HepG2 (cell line): ENCODE results near the gene NRBP1. TPM values are rescaled to one million over a fixed set of nuclear protein-coding genes. Genes with fewer than 3 reads are reported as not detected.

Experiments used
- HIVEP1 ChIP-seq: sonication (generic); formaldehyde crosslinking; IDR thresholded peaks from 2 replicates; pipeline ENCODE4 v1.4.0; 2020; ENCODE audit warnings: mild to moderate bottlenecking, missing genetic modification reagents
- HMGXB4 ChIP-seq, 2 experiments: sonication (generic) in 1 of 2; formaldehyde crosslinking in 1 of 2; IDR thresholded peaks; 2 replicates each; pipeline versions ENCODE4 v1.4.0 to v1.6.1; 2018 to 2020; ENCODE audit warnings: missing genetic modification reagents in 2 of 2, borderline replicate concordance in 1 of 2, low read depth in 1 of 2, mild to moderate bottlenecking in 1 of 2, missing biosample characterization in 1 of 2
- HNRNPLL ChIP-seq: fragments of 200-400 bp; formaldehyde crosslinking; IDR thresholded peaks from 2 replicates; pipeline ENCODE4 v1.6.1; 2017; ENCODE audit warnings: mild to moderate bottlenecking, low read depth, low read length; ENCODE audit not compliant: poor library complexity, severe bottlenecking
- NRL ChIP-seq: sonication (generic); formaldehyde crosslinking; IDR thresholded peaks from 2 replicates; pipeline ENCODE4 v1.5.0; 2020; ENCODE audit warnings: missing genetic modification reagents, mild to moderate bottlenecking, moderate library complexity, borderline replicate concordance
- PCBP2 ChIP-seq: fragments of 200-400 bp; formaldehyde crosslinking; optimal IDR thresholded peaks from 2 replicates; pipeline ENCODE3; 2018; ENCODE audit warnings: low read length, low read depth; ENCODE audit not compliant: poor library complexity, severe bottlenecking
- POLR2A ChIP-seq, 2 experiments: IDR thresholded peaks; 2 replicates each; pipeline ENCODE4 v1.6.1; 2011; ENCODE audit warnings: low read depth in 2 of 2, low read length in 2 of 2, mild to moderate bottlenecking in 1 of 2, moderate library complexity in 1 of 2; ENCODE audit not compliant: insufficient read depth in 1 of 2
- ZBTB7A ChIP-seq: sonication (generic); formaldehyde crosslinking; IDR thresholded peaks from 2 replicates; pipeline ENCODE4 v1.8.0; 2022; ENCODE audit warnings: mild to moderate bottlenecking, missing genetic modification reagents
- ZNF484 ChIP-seq: sonication (generic); formaldehyde crosslinking; IDR thresholded peaks from 2 replicates; pipeline ENCODE4 v1.5.1; 2020; ENCODE audit warnings: mild to moderate bottlenecking, low read depth, missing genetic modification reagents, borderline replicate concordance
- ZNF773 ChIP-seq: sonication (generic); formaldehyde crosslinking; IDR thresholded peaks from 2 replicates; pipeline ENCODE4 v1.4.0; 2020; ENCODE audit warnings: missing genetic modification reagents, borderline replicate concordance
- polyA plus RNA-seq, 8 experiments: library from polyadenylated mRNA; depleted of rRNA in 3 of 8; stranded (reverse) in 7 of 8; unstranded in 1 of 8; fragments of >200 nt; fragmentation: Illumina TruSeq in 4 of 8; extraction: Trizol in 4 of 8; gene quantifications; 2 replicates each; pipeline versions ENCODE4 v1.2.1 to v1.2.3, GENCODE V29; 2011 to 2016; ENCODE audit warnings: low read depth in 4 of 8, missing spikeins in 1 of 8, mixed read lengths in 1 of 8; ENCODE audit not compliant: insufficient read depth in 1 of 8
- total RNA-seq, 5 experiments: library from RNA; depleted of rRNA; stranded (reverse); fragments of >200 nt; fragmentation: Illumina TruSeq; extraction: Trizol; gene quantifications; 2 replicates each; pipeline ENCODE4 v1.2.3, GENCODE V29; 2016; ENCODE audit warnings: low read depth in 1 of 5
- TF ChIP-seq, protein P1 (sequence below): sonication (generic); formaldehyde crosslinking; IDR thresholded peaks from 2 replicates; pipeline ENCODE4 v1.9.0; 2021; ENCODE audit warnings: missing genetic modification reagents, mild to moderate bottlenecking, borderline replicate concordance
- TF ChIP-seq, protein P2 (sequence below): sonication (generic); formaldehyde crosslinking; IDR thresholded peaks from 2 replicates; pipeline ENCODE4 v1.4.0; 2020; ENCODE audit warnings: mild to moderate bottlenecking, missing genetic modification reagents
- TF ChIP-seq, protein P3 (sequence below): sonication (generic); formaldehyde crosslinking; IDR thresholded peaks from 2 replicates; pipeline ENCODE4 v1.4.0; 2020; ENCODE audit warnings: missing genetic modification reagents, borderline replicate concordance

NRBP1 gene
- total and polyA plus RNA-seq, 2 of the 13 experiments (the other 11 are each of a cell fraction or from before 2014, with no cell fraction given) = 165 to 240 TPM

- TF ChIP-seq, protein P1, sequence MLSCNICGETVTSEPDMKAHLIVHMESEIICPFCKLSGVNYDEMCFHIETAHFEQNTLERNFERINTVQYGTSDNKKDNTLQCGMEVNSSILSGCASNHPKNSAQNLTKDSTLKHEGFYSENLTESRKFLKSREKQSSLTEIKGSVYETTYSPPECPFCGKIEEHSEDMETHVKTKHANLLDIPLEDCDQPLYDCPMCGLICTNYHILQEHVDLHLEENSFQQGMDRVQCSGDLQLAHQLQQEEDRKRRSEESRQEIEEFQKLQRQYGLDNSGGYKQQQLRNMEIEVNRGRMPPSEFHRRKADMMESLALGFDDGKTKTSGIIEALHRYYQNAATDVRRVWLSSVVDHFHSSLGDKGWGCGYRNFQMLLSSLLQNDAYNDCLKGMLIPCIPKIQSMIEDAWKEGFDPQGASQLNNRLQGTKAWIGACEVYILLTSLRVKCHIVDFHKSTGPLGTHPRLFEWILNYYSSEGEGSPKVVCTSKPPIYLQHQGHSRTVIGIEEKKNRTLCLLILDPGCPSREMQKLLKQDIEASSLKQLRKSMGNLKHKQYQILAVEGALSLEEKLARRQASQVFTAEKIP (CRISPR knock-in tag) = no peak
- peak; percentile 70 for TF ChIP-seq HNRNPLL
- TF ChIP-seq, protein P2, sequence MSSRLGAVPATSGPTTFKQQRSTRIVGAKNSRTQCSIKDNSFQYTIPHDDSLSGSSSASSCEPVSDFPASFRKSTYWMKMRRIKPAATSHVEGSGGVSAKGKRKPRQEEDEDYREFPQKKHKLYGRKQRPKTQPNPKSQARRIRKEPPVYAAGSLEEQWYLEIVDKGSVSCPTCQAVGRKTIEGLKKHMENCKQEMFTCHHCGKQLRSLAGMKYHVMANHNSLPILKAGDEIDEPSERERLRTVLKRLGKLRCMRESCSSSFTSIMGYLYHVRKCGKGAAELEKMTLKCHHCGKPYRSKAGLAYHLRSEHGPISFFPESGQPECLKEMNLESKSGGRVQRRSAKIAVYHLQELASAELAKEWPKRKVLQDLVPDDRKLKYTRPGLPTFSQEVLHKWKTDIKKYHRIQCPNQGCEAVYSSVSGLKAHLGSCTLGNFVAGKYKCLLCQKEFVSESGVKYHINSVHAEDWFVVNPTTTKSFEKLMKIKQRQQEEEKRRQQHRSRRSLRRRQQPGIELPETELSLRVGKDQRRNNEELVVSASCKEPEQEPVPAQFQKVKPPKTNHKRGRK = 0 out of 2 replicates have a peak, but pooled peaks have one; percentile 27
- no peak for TF ChIP-seq ZNF773 (CRISPR knock-in tag)
- no peak for TF ChIP-seq NRL
- no peak for TF ChIP-seq ZBTB7A (CRISPR knock-in tag)
- no peak for TF ChIP-seq ZNF484 (CRISPR knock-in tag)
- no peak for TF ChIP-seq PCBP2
- TF ChIP-seq HMGXB4 (CRISPR knock-in tag; IDR thresholded peaks at IDR 0.05; ENCODE audit: borderline replicate concordance in 1 of 2, low read depth in 1 of 2) = 0 out of 4 replicates have a peak, but pooled peaks of 1 of the 2 experiments have one; percentile 8
- 0 out of 2 replicates have a peak, but pooled peaks have one; percentile 19 for TF ChIP-seq HIVEP1 (CRISPR knock-in tag)
- TF ChIP-seq, protein P3, sequence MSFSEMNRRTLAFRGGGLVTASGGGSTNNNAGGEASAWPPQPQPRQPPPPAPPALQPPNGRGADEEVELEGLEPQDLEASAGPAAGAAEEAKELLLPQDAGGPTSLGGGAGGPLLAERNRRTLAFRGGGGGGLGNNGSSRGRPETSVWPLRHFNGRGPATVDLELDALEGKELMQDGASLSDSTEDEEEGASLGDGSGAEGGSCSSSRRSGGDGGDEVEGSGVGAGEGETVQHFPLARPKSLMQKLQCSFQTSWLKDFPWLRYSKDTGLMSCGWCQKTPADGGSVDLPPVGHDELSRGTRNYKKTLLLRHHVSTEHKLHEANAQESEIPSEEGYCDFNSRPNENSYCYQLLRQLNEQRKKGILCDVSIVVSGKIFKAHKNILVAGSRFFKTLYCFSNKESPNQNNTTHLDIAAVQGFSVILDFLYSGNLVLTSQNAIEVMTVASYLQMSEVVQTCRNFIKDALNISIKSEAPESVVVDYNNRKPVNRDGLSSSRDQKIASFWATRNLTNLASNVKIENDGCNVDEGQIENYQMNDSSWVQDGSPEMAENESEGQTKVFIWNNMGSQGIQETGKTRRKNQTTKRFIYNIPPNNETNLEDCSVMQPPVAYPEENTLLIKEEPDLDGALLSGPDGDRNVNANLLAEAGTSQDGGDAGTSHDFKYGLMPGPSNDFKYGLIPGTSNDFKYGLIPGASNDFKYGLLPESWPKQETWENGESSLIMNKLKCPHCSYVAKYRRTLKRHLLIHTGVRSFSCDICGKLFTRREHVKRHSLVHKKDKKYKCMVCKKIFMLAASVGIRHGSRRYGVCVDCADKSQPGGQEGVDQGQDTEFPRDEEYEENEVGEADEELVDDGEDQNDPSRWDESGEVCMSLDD (CRISPR knock-in tag) = no peak
- TF ChIP-seq POLR2A (IDR thresholded peaks at IDR 0.05; ENCODE audit: insufficient read depth in 1 of 2, low read depth in 2 of 2, low read length in 2 of 2) = peak in 1 of 2 experiments; percentile 17; a peak in 1 of 4 replicates
These were observed 47.5 kb upstream of the NRBP1 start, which contains the start of gene ZNF513 (continued) for GRCh38 chr2:27380626-27381545.
